CD14-positive monocyte (primary cell): ENCODE measurements around the gene MAST1. TPM values are rescaled to one million over a fixed set of nuclear protein-coding genes. Genes with fewer than 3 reads are reported as not detected.

Experiments used
- DNase-seq, 3 donors: peaks; one replicate each; pipeline ENCODE4 v3.0.0-alpha.2; 2011 to 2022
- H2AFZ ChIP-seq: 2 replicates; pipeline ENCODE4 v1.6.0; 2012; ENCODE audit warnings: mild to moderate bottlenecking, low read depth, low read length, inconsistent platforms; ENCODE audit not compliant: insufficient read depth, poor library complexity, severe bottlenecking
- H3K27ac ChIP-seq, 2 donors: 1 replicate in 1 of 2; 2 replicates in 1 of 2; pipeline ENCODE4 v1.5.1; 2012 to 2013; ENCODE audit warnings: low read length in 2 of 2, control low read depth in 1 of 2, inconsistent platforms in 1 of 2, low read depth in 1 of 2, mild to moderate bottlenecking in 1 of 2
- H3K27me3 ChIP-seq, 2 donors: one replicate each; pipeline versions ENCODE4 v1.6.0 to v1.6.1; 2011 to 2013; ENCODE audit warnings: low read length in 2 of 2; ENCODE audit not compliant: control insufficient read depth in 2 of 2, insufficient read depth in 2 of 2
- H3K36me3 ChIP-seq, 2 donors: replicated peaks in 1 of 2; 1 replicate in 1 of 2; 2 replicates in 1 of 2; pipeline versions ENCODE4 v1.5.1 to v1.6.1; 2012 to 2013; ENCODE audit warnings: low read length in 2 of 2, control low read depth in 1 of 2, inconsistent platforms in 1 of 2, mild to moderate bottlenecking in 1 of 2; ENCODE audit not compliant: insufficient read depth in 2 of 2, control insufficient read depth in 1 of 2
- H3K4me1 ChIP-seq, 2 donors: 1 replicate in 1 of 2; 2 replicates in 1 of 2; pipeline versions ENCODE4 v1.5.1 to v1.6.1; 2012 to 2013; ENCODE audit warnings: low read length in 2 of 2, control low read depth in 1 of 2, inconsistent platforms in 1 of 2, mild to moderate bottlenecking in 1 of 2, moderate library complexity in 1 of 2; ENCODE audit not compliant: insufficient read depth in 2 of 2, control insufficient read depth in 1 of 2
- H3K4me2 ChIP-seq: replicated peaks from 2 replicates; pipeline ENCODE3; 2012; ENCODE audit warnings: low read length, moderate library complexity, mild to moderate bottlenecking; ENCODE audit not compliant: poor library complexity, severe bottlenecking; ENCODE audit errors: extremely low read depth
- H3K4me3 ChIP-seq, 3 experiments: fragments of 200-600 bp in 1 of 3; sonication (generic) in 1 of 3; replicated peaks in 1 of 3; 1 replicate in 2 of 3; 2 replicates in 1 of 3; pipeline ENCODE4 v1.5.1; 2011 to 2013; ENCODE audit warnings: low read length in 3 of 3, mild to moderate bottlenecking in 3 of 3, control low read depth in 2 of 3, low read depth in 2 of 3, inconsistent platforms in 1 of 3, moderate library complexity in 1 of 3
- H3K79me2 ChIP-seq: 2 replicates; pipeline ENCODE4 v1.6.0; 2012; ENCODE audit warnings: mild to moderate bottlenecking, control low read depth, inconsistent platforms, low read length, moderate library complexity; ENCODE audit not compliant: insufficient read depth
- H3K9ac ChIP-seq: 2 replicates; pipeline ENCODE4 v1.6.0; 2017; ENCODE audit warnings: low read length, mild to moderate bottlenecking; ENCODE audit not compliant: insufficient read depth, poor library complexity, severe bottlenecking
- H3K9me3 ChIP-seq, 2 donors: replicated peaks in 1 of 2; 1 replicate in 1 of 2; 2 replicates in 1 of 2; pipeline versions ENCODE4 v1.5.1 to v1.6.1; 2012 to 2013; ENCODE audit warnings: low read length in 2 of 2, control low read depth in 1 of 2; ENCODE audit not compliant: control insufficient read depth in 1 of 2, insufficient read depth in 1 of 2
- H4K20me1 ChIP-seq: 2 replicates; pipeline ENCODE4 v1.6.0; 2012; ENCODE audit warnings: mild to moderate bottlenecking, low read length, control low read depth, moderate library complexity; ENCODE audit not compliant: insufficient read depth
- H3K27ac Mint-ChIP-seq, 7 donors: one replicate each; pipeline ENCODE4 v1.8.0; 2020; ENCODE audit warnings: mild to moderate bottlenecking in 7 of 7, mixed read lengths in 7 of 7, moderate library complexity in 6 of 7, inconsistent platforms in 2 of 7
- H3K27me3 Mint-ChIP-seq, 3 donors: one replicate each; pipeline ENCODE4 v1.8.0; 2021 to 2022; ENCODE audit warnings: low read depth in 3 of 3, mild to moderate bottlenecking in 3 of 3, mixed read lengths in 3 of 3, moderate library complexity in 3 of 3, inconsistent platforms in 1 of 3
- H3K36me3 Mint-ChIP-seq, 2 donors: one replicate each; pipeline ENCODE4 v1.8.0; 2020; ENCODE audit warnings: mixed read lengths in 2 of 2, inconsistent platforms in 1 of 2, mild to moderate bottlenecking in 1 of 2
- H3K4me1 Mint-ChIP-seq: one replicate; pipeline ENCODE4 v1.8.0; 2020; ENCODE audit warnings: mild to moderate bottlenecking, mixed read lengths
- H3K4me3 Mint-ChIP-seq, 2 donors: one replicate each; pipeline ENCODE4 v1.8.0; 2020; ENCODE audit warnings: mild to moderate bottlenecking in 2 of 2, mixed read lengths in 2 of 2, moderate library complexity in 1 of 2
- H3K9me3 Mint-ChIP-seq, 7 donors: one replicate each; pipeline ENCODE4 v1.8.0; 2020 to 2022; ENCODE audit warnings: mixed read lengths in 7 of 7, mild to moderate bottlenecking in 6 of 7, moderate library complexity in 6 of 7, inconsistent platforms in 2 of 7
- CTCF ChIP-seq: fragments of 200-600 bp; IDR thresholded peaks from one replicate; pipeline ENCODE4 v1.8.0; 2022; ENCODE audit warnings: antibody characterized with exemption, mild to moderate bottlenecking
- WGBS: methylation state at CpG from one replicate; pipeline ENCODE4 v1.1.5; 2013; ENCODE audit warnings: missing lambda C conversion rate; ENCODE audit not compliant: insufficient coverage; 5-methylcytosine and 5-hydroxymethylcytosine counted together
- intact Hi-C, 2 donors: fragments of 100-400 bp; cut with micrococcal nuclease; formaldehyde crosslinking; loops; one replicate each; pipeline versions ENCODE4 v1.15.0 to v1.15.1; 2023
- polyA plus RNA-seq, 3 donors: library from polyadenylated mRNA; depleted of rRNA in 1 of 3; unstranded in 2 of 3; stranded (reverse) in 1 of 3; fragments of 300-500 nt in 2 of 3; fragments of >200 nt in 1 of 3; fragmentation: Illumina TruSeq in 2 of 3; gene quantifications; 1 replicate in 2 of 3; 2 replicates in 1 of 3; pipeline ENCODE4 v1.2.3, GENCODE V29; 2012 to 2021

The MAST1 gene
- polyA plus RNA-seq, 3 donors: 0.28 to 3.6 (median 1.1) TPM

- Mint-ChIP-seq H3K27ac (no peak within 1 kb of the TSS), H3K36me3 (peaks cover 8 to 15% of the 10 kb centered on the region in 2 donors)
- H3K9ac ChIP-seq: no peak within 1 kb of the TSS
Measured at GRCh38 chr19:12834566-12834943, 3.8 kb upstream of the MAST1 start, which contains the start of gene RTBDN. TSS of gene RTBDN (minus strand) at chr19:12834579. CDS start at chr19:12829979, 4,600 bp downstream.

GRCh38 chr19:12834976-12835757 lies 3.1 kb upstream of the MAST1 start:
- Histone ChIP-seq H3K36me3 (no peaks in the 10 kb centered on the region), H3K4me3 (no peak overlapping the region), H4K20me1 (no peaks in the 10 kb centered on the region), H2AFZ (no peak overlapping the region), H3K27ac (no peak overlapping the region), H3K4me1 (peaks cover 10 to 30% of the 10 kb centered on the region in 2 donors), H3K27me3 (peaks cover 68 to 94% of the 10 kb centered on the region in 2 donors), H3K4me2 (no peak overlapping the region), H3K79me2 (no peaks in the 10 kb centered on the region), H3K9me3 (peaks cover 8 to 57% of the 10 kb centered on the region in 2 donors), H3K9ac (no peak overlapping the region)
- intact Hi-C loops: no loop called here
- H3K4me3 Mint-ChIP-seq: peak overlapping the region in 1 of 2 donors; percentile 82
- H3K36me3 Mint-ChIP-seq: peaks cover 10 to 15% of the 10 kb centered on the region in 2 donors
- no peak for DNase-seq
- no peak for TF ChIP-seq CTCF
- H3K4me1 Mint-ChIP-seq: peaks cover 23% of the 10 kb centered on the region
- 16% methylated on average over 31 of the region's 39 CpGs for WGBS
- H3K9me3 Mint-ChIP-seq: peaks cover 1 to 40% (median 29%) of the 10 kb centered on the region in 7 donors
- peaks cover 84 to 91% (median 88%) of the 10 kb centered on the region in 3 donors for H3K27me3 Mint-ChIP-seq
- H3K27ac Mint-ChIP-seq: no peak overlapping the region

More at GRCh38 chr19:12834566-12834943, 3.8 kb upstream of the MAST1 start, which contains the start of gene RTBDN:
- TF ChIP-seq CTCF: no peak
- DNase-seq: no peak
- H2AFZ ChIP-seq: no peak within 1 kb of the TSS
- Mint-ChIP-seq H3K27me3 (peaks cover 84 to 92% (median 85%) of the 10 kb centered on the region in 3 donors), H3K4me1 (peaks cover 23% of the 10 kb centered on the region), H3K9me3 (peaks cover 1 to 40% (median 28%) of the 10 kb centered on the region in 7 donors), H3K4me3 (peak within 1 kb of the TSS in 1 of 2 donors; percentile 82)
- H3K36me3 ChIP-seq: no peaks in the 10 kb centered on the region
- H4K20me1 ChIP-seq: no peaks in the 10 kb centered on the region
- H3K4me1 ChIP-seq: peaks cover 10 to 30% of the 10 kb centered on the region in 2 donors
- WGBS: 14% methylated on average over 15 of the region's 20 CpGs
- H3K79me2 ChIP-seq: no peaks in the 10 kb centered on the region
- no peak within 1 kb of the TSS for H3K27ac ChIP-seq
- peak within 1 kb of the TSS; percentile 63 for H3K4me2 ChIP-seq
- peak within 1 kb of the TSS in 1 of 3 experiments; percentile 49 for H3K4me3 ChIP-seq
- peaks cover 62 to 93% of the 10 kb centered on the region in 2 donors for H3K27me3 ChIP-seq
- intact Hi-C loops: no loop called here
- H3K9me3 ChIP-seq: peaks cover 8 to 53% of the 10 kb centered on the region in 2 donors
